ENCODE measurements around the gene GXYLT2. TPM values are rescaled to one million over a fixed set of nuclear protein-coding genes. Genes with fewer than 3 reads are reported as not detected.
A peak's percentile ranks its signal among the peaks of the same experiment; 100 is the strongest.

Gene GXYLT2
- total and polyA plus RNA-seq, 10 of the 15 experiments (the other 5 are each of a cell fraction or from before 2014, with no cell fraction given) = 0.27 to 2.6 (median 0.78) TPM

GRCh38 chr3:72844436-72844993 is 43.3 kb upstream of the GXYLT2 start:
- BruUV-seq (replicated peaks) = no TSS peak
- peaks cover 31% of the 10 kb centered on the region for H3K79me2 ChIP-seq (ENCODE audit: control insufficient read depth, insufficient read depth, low read length)
- TF ChIP-seq EGR1 (IDR thresholded peaks at IDR 0.05; ENCODE audit: borderline replicate concordance in 1 of 2, low read depth in 2 of 2, low read length in 2 of 2) = no peak
- no peak for TF ChIP-seq HCFC1 (IDR thresholded peaks at IDR 0.05; ENCODE audit: low read length)
- TF ChIP-seq ZNF592 (IDR thresholded peaks at IDR 0.05) = no peak
- peak in 1 of 2 experiments; percentile 42; a peak in 1 of 4 replicates for TF ChIP-seq EP300 (IDR thresholded peaks at IDR 0.05; ENCODE audit: borderline replicate concordance in 1 of 2, control insufficient read depth in 1 of 2, low read depth in 2 of 2, low read length in 2 of 2)
- TF ChIP-seq HSF1 (IDR thresholded peaks at IDR 0.05; ENCODE audit: low read depth, low read length) = no peak
- no peak for TF ChIP-seq SIX5 (IDR thresholded peaks at IDR 0.05; ENCODE audit: low read depth, low read length, severe bottlenecking)
- TF ChIP-seq IRF3 (IDR thresholded peaks at IDR 0.05) = no peak
- TF ChIP-seq MYB (IDR thresholded peaks at IDR 0.05; ENCODE audit: borderline replicate concordance, low read depth, low read length) = no peak
- TF ChIP-seq TCF12 (IDR thresholded peaks at IDR 0.05; ENCODE audit: low read depth, low read length) = no peak
- TF ChIP-seq IKZF2 (IDR thresholded peaks at IDR 0.05) = 0 out of 4 replicates have a peak, but pooled peaks have one; percentile 32
- no peak for TF ChIP-seq BCL11A (IDR thresholded peaks at IDR 0.05; ENCODE audit: low read depth, low read length)
- peak; percentile 90 for TF ChIP-seq NFIC (IDR thresholded peaks at IDR 0.05; ENCODE audit: low read depth, low read length)
- no peak for TF ChIP-seq ZNF207 (IDR thresholded peaks at IDR 0.05; ENCODE audit: borderline replicate concordance)

More at GRCh38 chr3:72844436-72844993, 43.3 kb upstream of the GXYLT2 start:
- ATAC-seq (peak; percentile 21), DNase-seq (ENCODE audit: low read depth, low spot score) (no peak), FAIRE-seq (no peak)
- peaks cover 3 to 11% of the 10 kb centered on the region in 2 experiments; a peak in 3 of 4 replicates for H3K36me3 ChIP-seq (ENCODE audit: control insufficient read depth in 2 of 2, insufficient read depth in 2 of 2, low read length in 1 of 2)
- SMC1A ChIA-PET (ENCODE audit: uncharacterized antibody, unreplicated experiment) = interaction anchor here (0.6 to 2.9 kb wide), 4 partner anchors 19 to 38 kb away, joined by 3 to 15 read pairs (median 3); no protein-coding TSS in a partner anchor
- no peaks in the 10 kb centered on the region for H3K27me3 ChIP-seq (replicated peaks in 1 of 2; ENCODE audit: control insufficient read depth in 2 of 2, insufficient read depth in 2 of 2, low read length in 1 of 2)
- POLR2A ChIA-PET = no interaction called here
- RAD21 ChIA-PET (ENCODE audit: unreplicated experiment) = no interaction called here
- no peak overlapping the region for H3K9ac ChIP-seq (ENCODE audit: control insufficient read depth, insufficient read depth, low read length)
- no peaks in the 10 kb centered on the region for H3K9me3 ChIP-seq (replicated peaks; ENCODE audit: control insufficient read depth, insufficient read depth, low read length)
- whole genome bisulfite sequencing (ENCODE audit: insufficient coverage, insufficient replicate concordance, low lambda C conversion rate, missing lambda C conversion rate) = 89% methylated on average over 1 of the region's 1 CpG
- H2AFZ ChIP-seq (ENCODE audit: control insufficient read depth, low read depth, low read length) = no peak overlapping the region
- H3K4me3 ChIP-seq = peak overlapping the region; percentile 30; the same call in 1 of the 2 replicates
- CTCF ChIA-PET = interaction anchor here (0.9 to 1.6 kb wide), 2 partner anchors 22 to 245 kb away, joined by 4 to 7 read pairs; no protein-coding TSS in a partner anchor
- peaks cover 16% of the 10 kb centered on the region for H3K4me1 ChIP-seq (ENCODE audit: control insufficient read depth, insufficient read depth, low read length)
- peak overlapping the region; percentile 1; the same call in 1 of the 2 replicates for H3K27ac ChIP-seq (ENCODE audit: control insufficient read depth, insufficient read depth)
- peak overlapping the region; percentile 45 for H3K4me2 ChIP-seq (ENCODE audit: control insufficient read depth, insufficient read depth)
- no peaks in the 10 kb centered on the region for H4K20me1 ChIP-seq (ENCODE audit: control insufficient read depth, insufficient read depth)
- intact Hi-C loops (cut with micrococcal nuclease; ENCODE audit: unreplicated experiment) = no loop called here
- in situ Hi-C loops (cut with MboI) = no loop called here

Data from GM12878 (cell line).